MM.1S (cell line): ENCODE data around the gene NAA60.
"Not testable (repeated sequence)": the region's sequence is repeated elsewhere in the genome, so short reads cannot be mapped to it uniquely, and the experiment has no call there.

Experiments
- DNase-seq: peaks from one replicate; pipeline ENCODE4 v3.0.0-alpha.2; 2015
- H2AFZ ChIP-seq: fragments of 300-600 bp; sonication (generic); 2 replicates; pipeline ENCODE4 v1.6.0; 2016; ENCODE audit warnings: antibody characterized with exemption, low read length
- H3F3A ChIP-seq: fragments of 300-600 bp; sonication (generic); 2 replicates; pipeline ENCODE4 v1.6.1; 2016; ENCODE audit warnings: mild to moderate bottlenecking, antibody characterized with exemption, low read length, moderate library complexity, mixed read lengths; ENCODE audit not compliant: insufficient read depth
- H3K27ac ChIP-seq: fragments of 300-600 bp; sonication (generic); 2 replicates; pipeline ENCODE4 v1.5.1; 2016; ENCODE audit warnings: mild to moderate bottlenecking, low read length
- H3K27me3 ChIP-seq: fragments of 300-600 bp; sonication (generic); replicated peaks from 2 replicates; pipeline ENCODE4 v1.6.0; 2016; ENCODE audit warnings: low read length; ENCODE audit not compliant: insufficient read depth
- H3K36me3 ChIP-seq: fragments of 300-600 bp; sonication (generic); replicated peaks from 2 replicates; pipeline ENCODE4 v1.6.1; 2016; ENCODE audit warnings: mild to moderate bottlenecking, low read length, mixed read lengths; ENCODE audit not compliant: insufficient read depth
- H3K4me1 ChIP-seq: fragments of 300-600 bp; sonication (generic); 2 replicates; pipeline ENCODE4 v1.6.1; 2016; ENCODE audit warnings: low read length, mixed read lengths
- H3K4me2 ChIP-seq: fragments of 300-600 bp; sonication (generic); 2 replicates; pipeline ENCODE4 v1.6.0; 2016; ENCODE audit warnings: low read depth, low read length
- H3K4me3 ChIP-seq: fragments of 300-600 bp; sonication (generic); 2 replicates; pipeline ENCODE4 v1.5.1; 2016; ENCODE audit warnings: low read length, mixed read lengths
- H3K79me2 ChIP-seq: fragments of 300-600 bp; sonication (generic); 2 replicates; pipeline ENCODE4 v1.6.1; 2016; ENCODE audit warnings: mixed run types, low read length, mixed read lengths
- H3K9ac ChIP-seq: fragments of 300-600 bp; sonication (generic); 2 replicates; pipeline ENCODE4 v1.6.1; 2016; ENCODE audit warnings: low read length, mixed read lengths
- H3K9me2 ChIP-seq: fragments of 300-600 bp; sonication (generic); replicated peaks from 2 replicates; pipeline ENCODE4 v1.6.1; 2016; ENCODE audit warnings: mild to moderate bottlenecking, low read length, mixed read lengths; ENCODE audit not compliant: insufficient read depth
- H3K9me3 ChIP-seq: fragments of 300-600 bp; sonication (generic); replicated peaks from 2 replicates; pipeline ENCODE4 v1.6.1; 2016; ENCODE audit warnings: mild to moderate bottlenecking, low read length, mixed read lengths; ENCODE audit not compliant: insufficient read depth
- H4K20me1 ChIP-seq: fragments of 300-600 bp; sonication (generic); 2 replicates; pipeline ENCODE4 v1.6.1; 2016; ENCODE audit warnings: mild to moderate bottlenecking, low read length, moderate library complexity, mixed read lengths; ENCODE audit not compliant: insufficient read depth
- EZH2 ChIP-seq: fragments of 300-600 bp; sonication (generic); optimal IDR thresholded peaks from 2 replicates; pipeline ENCODE3; 2017; ENCODE audit warnings: low read depth, mild to moderate bottlenecking, antibody characterized with exemption, low read length, mixed read lengths
- EZH2phosphoT487 ChIP-seq: fragments of 300-600 bp; sonication (generic); IDR thresholded peaks from 2 replicates; pipeline ENCODE4 v1.6.1; 2018; ENCODE audit warnings: antibody characterized with exemption, low read length
- TF ChIP-seq, protein P1 (sequence below): fragments of 300-600 bp; sonication (generic); IDR thresholded peaks from 2 replicates; pipeline ENCODE4 v1.5.1; 2016; ENCODE audit warnings: antibody characterized with exemption, low read length, mixed read lengths

NAA60 gene

GRCh38 chr16:3496386-3496785 lies 52.9 kb downstream of the NAA60 start:
- no peaks in the 10 kb centered on the region for H3K9me2 ChIP-seq
- H3F3A ChIP-seq = no peaks in the 10 kb centered on the region
- no peak overlapping the region for H3K27ac ChIP-seq
- no peak overlapping the region for H3K9ac ChIP-seq
- no peaks in the 10 kb centered on the region for H3K79me2 ChIP-seq
- no peaks in the 10 kb centered on the region for H3K27me3 ChIP-seq
- H3K9me3 ChIP-seq = no peaks in the 10 kb centered on the region
- H3K4me1 ChIP-seq = no peaks in the 10 kb centered on the region
- no peaks in the 10 kb centered on the region for H4K20me1 ChIP-seq
- no peak overlapping the region for H2AFZ ChIP-seq
- H3K36me3 ChIP-seq = no peaks in the 10 kb centered on the region
- TF ChIP-seq EZH2phosphoT487 = no peak
- TF ChIP-seq, protein P1, sequence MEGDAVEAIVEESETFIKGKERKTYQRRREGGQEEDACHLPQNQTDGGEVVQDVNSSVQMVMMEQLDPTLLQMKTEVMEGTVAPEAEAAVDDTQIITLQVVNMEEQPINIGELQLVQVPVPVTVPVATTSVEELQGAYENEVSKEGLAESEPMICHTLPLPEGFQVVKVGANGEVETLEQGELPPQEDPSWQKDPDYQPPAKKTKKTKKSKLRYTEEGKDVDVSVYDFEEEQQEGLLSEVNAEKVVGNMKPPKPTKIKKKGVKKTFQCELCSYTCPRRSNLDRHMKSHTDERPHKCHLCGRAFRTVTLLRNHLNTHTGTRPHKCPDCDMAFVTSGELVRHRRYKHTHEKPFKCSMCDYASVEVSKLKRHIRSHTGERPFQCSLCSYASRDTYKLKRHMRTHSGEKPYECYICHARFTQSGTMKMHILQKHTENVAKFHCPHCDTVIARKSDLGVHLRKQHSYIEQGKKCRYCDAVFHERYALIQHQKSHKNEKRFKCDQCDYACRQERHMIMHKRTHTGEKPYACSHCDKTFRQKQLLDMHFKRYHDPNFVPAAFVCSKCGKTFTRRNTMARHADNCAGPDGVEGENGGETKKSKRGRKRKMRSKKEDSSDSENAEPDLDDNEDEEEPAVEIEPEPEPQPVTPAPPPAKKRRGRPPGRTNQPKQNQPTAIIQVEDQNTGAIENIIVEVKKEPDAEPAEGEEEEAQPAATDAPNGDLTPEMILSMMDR = no peak
- TF ChIP-seq EZH2 = no peak
- H3K4me2 ChIP-seq = no peak overlapping the region
- no peak for DNase-seq
- H3K4me3 ChIP-seq = no peak overlapping the region

DNA sequence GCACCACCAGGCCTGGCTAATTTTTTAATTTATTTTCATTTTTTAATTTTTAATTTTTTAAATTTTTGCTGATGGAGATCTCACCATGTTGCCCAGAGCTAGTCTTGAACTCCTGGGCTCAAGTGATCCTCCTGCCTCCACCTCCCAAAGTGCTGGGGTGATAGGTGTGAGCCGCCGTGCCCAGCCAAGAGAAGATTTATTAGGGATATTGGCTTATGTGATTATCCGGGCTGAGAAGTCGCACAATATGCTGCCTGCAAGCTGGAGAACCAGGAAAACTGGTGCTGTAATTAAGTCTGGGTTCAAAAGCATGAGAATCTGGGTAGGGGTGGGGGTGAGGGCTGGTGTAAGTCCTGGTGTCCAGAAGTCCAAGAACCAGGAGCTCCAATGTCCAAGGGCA lies 54.3 kb downstream of the NAA60 start:
- Histone ChIP-seq H3K27ac (no peak overlapping the region), H2AFZ (no peak overlapping the region), H3K9me3 (no peaks in the 10 kb centered on the region), H3K27me3 (no peaks in the 10 kb centered on the region), H3K4me2 (no peak overlapping the region), H3K9ac (no peak overlapping the region), H3K36me3 (no peaks in the 10 kb centered on the region), H3K79me2 (peaks cover 5% of the 10 kb centered on the region), H4K20me1 (no peaks in the 10 kb centered on the region), H3K4me3 (no peak overlapping the region), H3K9me2 (no peaks in the 10 kb centered on the region), H3F3A (peaks cover 4% of the 10 kb centered on the region), H3K4me1 (peaks cover 4% of the 10 kb centered on the region)
- no peak for DNase-seq
- TF ChIP-seq, protein P1 = no peak
- TF ChIP-seq EZH2 (no peak), EZH2phosphoT487 (no peak)

DNA sequence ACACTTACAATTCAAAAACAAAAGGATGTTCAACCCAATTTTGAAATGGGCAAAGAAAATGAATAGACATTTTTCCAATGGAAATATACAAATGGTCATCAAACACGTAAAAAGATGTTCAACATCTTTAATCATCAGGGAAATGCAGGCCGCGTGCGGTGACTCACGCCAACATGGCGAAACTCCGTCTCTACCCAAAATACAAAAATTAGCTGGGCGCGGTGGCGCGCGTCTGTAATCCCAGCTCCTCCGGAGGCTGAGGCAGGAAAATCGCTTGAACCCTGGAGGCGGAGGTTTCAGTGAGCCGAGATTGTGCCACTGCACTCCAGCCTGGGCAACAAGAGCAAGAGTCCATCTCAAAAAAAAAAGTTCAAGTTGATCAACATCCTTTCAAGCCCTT lies 55.5 kb downstream of the NAA60 start:
- Histone ChIP-seq H2AFZ (no peak overlapping the region), H3K9me2 (no peaks in the 10 kb centered on the region), H3K9ac (no peak overlapping the region), H3K9me3 (no peaks in the 10 kb centered on the region), H3F3A (peaks cover 14% of the 10 kb centered on the region), H3K27ac (no peak overlapping the region), H3K4me3 (no peak overlapping the region), H3K4me2 (no peak overlapping the region), H4K20me1 (no peaks in the 10 kb centered on the region), H3K4me1 (peaks cover 8% of the 10 kb centered on the region), H3K27me3 (no peaks in the 10 kb centered on the region), H3K79me2 (peaks cover 5% of the 10 kb centered on the region), H3K36me3 (no peaks in the 10 kb centered on the region)
- DNase-seq = no peak
- TF ChIP-seq, protein P1 = no peak
- TF ChIP-seq EZH2phosphoT487 (no peak), EZH2 (no peak)

- not testable (repeated sequence) for H3K9me3 ChIP-seq, H2AFZ ChIP-seq, H3K79me2 ChIP-seq, DNase-seq, H3K36me3 ChIP-seq, H3K27me3 ChIP-seq, H3K9me2 ChIP-seq, H4K20me1 ChIP-seq
- peaks cover 17% of the 10 kb centered on the region for H3K4me1 ChIP-seq
- H3F3A ChIP-seq = peaks cover 30% of the 10 kb centered on the region
- H3K27ac ChIP-seq = peak overlapping the region; percentile 35; the same call in 1 of the 2 replicates
- peak overlapping the region; percentile 77 for H3K4me3 ChIP-seq
- H3K4me2 ChIP-seq = peak overlapping the region; percentile 9; the same call in 1 of the 2 replicates
- H3K9ac ChIP-seq = peak overlapping the region; percentile 67; the same call in 1 of the 2 replicates
Observed at GRCh38 chr16:3501412-3501761, 57.9 kb downstream of the NAA60 start.
